Purkinje cell (primary cell): ENCODE data around the gene RELL1. TPM values are rescaled to one million over a fixed set of nuclear protein-coding genes. Genes with fewer than 3 reads are reported as not detected.

Source experiments
- polyA plus RNA-seq: library from polyadenylated mRNA; unstranded; fragments of >200 nt; fragmentation: Nextera tagmentation; gene quantifications from 2 replicates; pipeline ENCODE4 v1.2.1, GENCODE V29; 2014

RELL1 gene
- polyA plus RNA-seq: 0.27 and 1.1 TPM in 2 replicates

GRCh38 chr4:37686373-37687193, at the start of gene RELL1:
Gene RELL1, minus strand, starts transcription at chr4:37686376. Its CDS starts 89 bp downstream, at chr4:37686287.

Other genes starting within 250 kb of the RELL1 start
- 3.5 and 5.2 TPM in 2 replicates for gene PGM2, start 140.3 kb upstream of the RELL1 start, polyA plus RNA-seq
- gene TBC1D1, start 204.7 kb upstream of the RELL1 start, polyA plus RNA-seq: 15.3 and 19.8 TPM in 2 replicates